HepG2 (cell line): Measurements from ENCODE around the gene REEP3. TPM values are rescaled to one million over a fixed set of nuclear protein-coding genes. Genes with fewer than 3 reads are reported as not detected.
A peak's percentile ranks its signal among the peaks of the same experiment; 100 is the strongest.

Experiments
- ATAC-seq: fragments of 200-7000 bp; cut with Tn5 transposase; 3 replicates; pipeline ENCODE4 v1.9.1; 2020; ENCODE audit warnings: mild to moderate bottlenecking, moderate library complexity
- BruUV-seq: library from RNA; stranded (reverse); fragments of 400-500 nt; replicated peaks from 2 replicates; lab custom pipeline; 2021; lab: Mats Ljungman, UMichigan
- CTCF ChIA-PET: fragments of 300-600 bp; formaldehyde crosslinking; extraction: SDS; loops from one replicate; lab custom pipeline; 2021; ENCODE audit warnings: low total read pairs, inconsistent platforms, low intra/inter-chr PET ratio; lab: Yijun Ruan, JAX
- POLR2A ChIA-PET: fragments of 350-600 bp; sonication (Branson Sonifier 250); formaldehyde crosslinking; loops from one replicate; lab custom pipeline; 2020; ENCODE audit warnings: antibody characterized with exemption, inconsistent platforms; lab: Yijun Ruan, JAX
- DNase-seq: peaks from one replicate; pipeline ENCODE4 v3.0.0-alpha.2; 2015; ENCODE audit warnings: low spot score
- FAIRE-seq: peaks from 3 replicates; lab custom pipeline; 2011; peaks lifted over from hg19 to GRCh38; lab: Jason Lieb, UNC
- H2AFZ ChIP-seq: one replicate; pipeline ENCODE4 v1.6.1; 2011; ENCODE audit warnings: low read length, inconsistent platforms
- H3K27ac ChIP-seq: fragments of 300-600 bp; 3 replicates; pipeline ENCODE4 v1.8.0; 2011; ENCODE audit warnings: mixed run types, mild to moderate bottlenecking, mixed read lengths, low read length, inconsistent platforms; ENCODE audit not compliant: insufficient read depth; ENCODE audit errors: extremely low read length
- H3K27me3 ChIP-seq, 2 experiments: fragments of 200-600 bp in 1 of 2; 2 replicates in 1 of 2; 3 replicates in 1 of 2; pipeline versions ENCODE4 v1.6.0 to v1.8.0; 2011; ENCODE audit warnings: low read length in 2 of 2, mild to moderate bottlenecking in 2 of 2, moderate library complexity in 2 of 2, inconsistent platforms in 1 of 2; ENCODE audit not compliant: insufficient read depth in 2 of 2, control insufficient read depth in 1 of 2
- H3K36me3 ChIP-seq, 2 experiments: fragments of 200-600 bp in 1 of 2; replicated peaks in 1 of 2; 2 replicates in 1 of 2; 3 replicates in 1 of 2; pipeline versions ENCODE4 v1.5.1 to v1.8.0; 2011; ENCODE audit warnings: low read length in 2 of 2, inconsistent platforms in 1 of 2; ENCODE audit not compliant: insufficient read depth in 2 of 2, control insufficient read depth in 1 of 2
- H3K4me1 ChIP-seq: 2 replicates; pipeline ENCODE4 v1.5.1; 2012; ENCODE audit warnings: low read length, inconsistent platforms; ENCODE audit not compliant: insufficient read depth
- H3K4me2 ChIP-seq: 2 replicates; pipeline ENCODE4 v1.6.0; 2011; ENCODE audit warnings: low read depth, low read length, inconsistent platforms
- H3K4me3 ChIP-seq, 3 experiments: fragments of 200-600 bp in 1 of 3; sonication (generic), shearing (Covaris generic) in 1 of 3; replicated peaks in 1 of 3; 2 replicates each; pipeline ENCODE4 v1.5.1; 2011 to 2016; ENCODE audit warnings: low read length in 3 of 3, inconsistent platforms in 2 of 3, low read depth in 2 of 3, mild to moderate bottlenecking in 2 of 3, control low read depth in 1 of 3, mixed read lengths in 1 of 3; ENCODE audit not compliant: insufficient read depth in 1 of 3
- H3K79me2 ChIP-seq: one replicate; pipeline ENCODE4 v1.6.1; 2011; ENCODE audit warnings: low read length, inconsistent platforms; ENCODE audit not compliant: insufficient read depth
- H3K9ac ChIP-seq: 2 replicates; pipeline ENCODE4 v1.6.0; 2011; ENCODE audit warnings: mild to moderate bottlenecking, low read depth, low read length, inconsistent platforms; ENCODE audit not compliant: insufficient read depth
- H3K9me3 ChIP-seq: 2 replicates; pipeline ENCODE4 v1.5.1; 2012; ENCODE audit warnings: mild to moderate bottlenecking, low read length
- H4K20me1 ChIP-seq: 2 replicates; pipeline ENCODE4 v1.6.0; 2011; ENCODE audit warnings: inconsistent platforms, mild to moderate bottlenecking, low read length, moderate library complexity; ENCODE audit not compliant: insufficient read depth
- ATF7-NPFF ChIP-seq: sonication (generic); formaldehyde crosslinking; IDR thresholded peaks from 2 replicates; pipeline ENCODE4 v1.8.1; 2023; ENCODE audit warnings: mild to moderate bottlenecking, low read depth, missing genetic modification reagents, moderate library complexity
- FOXA1 ChIP-seq, 2 experiments: fragments of 450-650 bp in 1 of 2; sonication (generic) in 1 of 2; formaldehyde crosslinking in 1 of 2; IDR thresholded peaks; 2 replicates each; pipeline versions ENCODE4 v1.4.0 to v1.6.1; 2016 to 2020; ENCODE audit warnings: missing genetic modification reagents in 1 of 2
- HDAC6 ChIP-seq: fragments of 200-600 bp; sonication (generic); IDR thresholded peaks from 2 replicates; pipeline ENCODE4 v1.7.0; 2017; ENCODE audit warnings: mild to moderate bottlenecking, antibody characterized with exemption, low read length, low read depth
- NFIB ChIP-seq: sonication (generic); formaldehyde crosslinking; IDR thresholded peaks from 2 replicates; pipeline ENCODE4 v1.9.0; 2021; ENCODE audit warnings: missing genetic modification reagents, mild to moderate bottlenecking, borderline replicate concordance
- PAF1 ChIP-seq: IDR thresholded peaks from 2 replicates; pipeline ENCODE4 v1.6.1; 2016; ENCODE audit warnings: missing genetic modification reagents, missing compliant biosample characterization
- PHF8 ChIP-seq: sonication (generic); formaldehyde crosslinking; IDR thresholded peaks from 2 replicates; pipeline ENCODE4 v1.5.0; 2020; ENCODE audit warnings: missing genetic modification reagents
- PPARG ChIP-seq: conservative IDR thresholded peaks from 2 replicates; pipeline ENCODE4 v1.6.1; 2016; ENCODE audit warnings: missing biosample characterization, missing genetic modification reagents
- TCF12 ChIP-seq, 2 experiments: fragments of 450-650 bp in 1 of 2; sonication (generic) in 1 of 2; formaldehyde crosslinking in 1 of 2; IDR thresholded peaks; 2 replicates each; pipeline versions ENCODE4 v1.6.1 to v1.8.0; 2017 to 2022; ENCODE audit warnings: antibody characterized with exemption in 1 of 2, mild to moderate bottlenecking in 1 of 2, missing genetic modification reagents in 1 of 2, moderate library complexity in 1 of 2
- ZEB1 ChIP-seq: IDR thresholded peaks from 2 replicates; pipeline ENCODE4 v1.6.1; 2012; ENCODE audit warnings: mild to moderate bottlenecking, low read depth, inconsistent platforms; ENCODE audit not compliant: insufficient replicate concordance
- ZNF30 ChIP-seq: sonication (generic); formaldehyde crosslinking; IDR thresholded peaks from 2 replicates; pipeline ENCODE4 v1.5.0; 2020; ENCODE audit warnings: mild to moderate bottlenecking, missing genetic modification reagents
- WGBS: methylation state at CpG from one replicate; pipeline ENCODE4 v1.1.6; 2017; ENCODE audit warnings: low lambda C conversion rate; 5-methylcytosine and 5-hydroxymethylcytosine counted together
- in situ Hi-C: cut with HindIII; loops from 2 replicates; pipeline ENCODE4 v1.10.0; 2017; ENCODE audit warnings: low pct_unique_long_range_greater_than_20kb; ENCODE audit not compliant: extremely low pct_ligation_motif_present
- intact Hi-C: fragments of 100-400 bp; cut with micrococcal nuclease; formaldehyde crosslinking; loops from one replicate; pipeline ENCODE4 v1.10.0; 2022; ENCODE audit not compliant: unreplicated experiment
- polyA plus RNA-seq, 8 experiments: library from polyadenylated mRNA; depleted of rRNA in 3 of 8; stranded (reverse) in 7 of 8; unstranded in 1 of 8; fragments of >200 nt; fragmentation: Illumina TruSeq in 4 of 8; extraction: Trizol in 4 of 8; gene quantifications; 2 replicates each; pipeline versions ENCODE4 v1.2.1 to v1.2.3, GENCODE V29; 2011 to 2016; ENCODE audit warnings: low read depth in 4 of 8, missing spikeins in 1 of 8, mixed read lengths in 1 of 8; ENCODE audit not compliant: insufficient read depth in 1 of 8
- total RNA-seq, 5 experiments: library from RNA; depleted of rRNA; stranded (reverse); fragments of >200 nt; fragmentation: Illumina TruSeq; extraction: Trizol; gene quantifications; 2 replicates each; pipeline ENCODE4 v1.2.3, GENCODE V29; 2016; ENCODE audit warnings: low read depth in 1 of 5
- TF ChIP-seq, protein P1 (sequence below): sonication (generic); formaldehyde crosslinking; IDR thresholded peaks from 2 replicates; pipeline ENCODE4 v1.5.0; 2020; ENCODE audit warnings: mild to moderate bottlenecking, missing genetic modification reagents, moderate library complexity
- TF ChIP-seq, protein P2 (sequence below): sonication (generic); formaldehyde crosslinking; IDR thresholded peaks from 2 replicates; pipeline ENCODE4 v1.4.0; 2020; ENCODE audit warnings: missing genetic modification reagents, mild to moderate bottlenecking, borderline replicate concordance
- TF ChIP-seq, protein P3 (sequence below): sonication (generic); formaldehyde crosslinking; IDR thresholded peaks from 2 replicates; pipeline ENCODE4 v1.4.0; 2020; ENCODE audit warnings: missing genetic modification reagents

Gene REEP3
- total and polyA plus RNA-seq, 2 of the 13 experiments (the other 11 are each of a cell fraction or from before 2014, with no cell fraction given) = 7.1 to 31.4 TPM

DNA sequence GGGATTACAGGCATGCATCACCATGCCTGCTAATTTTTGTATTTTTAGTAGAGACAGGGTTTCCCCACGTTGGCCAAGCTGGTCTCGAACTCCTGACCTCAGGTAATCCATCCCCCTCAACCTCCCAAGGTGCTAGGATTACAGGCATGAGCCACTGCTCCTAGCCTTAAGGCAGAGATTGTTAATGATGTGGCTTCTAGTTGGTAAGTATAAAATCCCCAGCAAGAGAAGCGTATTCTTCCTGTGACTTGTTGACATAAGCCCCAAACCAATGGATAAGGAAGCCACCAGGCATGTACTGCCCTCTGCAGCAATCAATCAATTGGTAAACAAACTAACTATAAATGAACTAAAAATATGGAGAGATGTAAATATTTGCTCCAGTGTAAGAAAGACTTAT, 41.2 kb downstream of the REEP3 start:
- no peak overlapping the region for H3K9ac ChIP-seq
- no peak for FAIRE-seq
- ChIA-PET CTCF (no interaction called here), POLR2A (no interaction called here)
- no peak overlapping the region for H3K4me2 ChIP-seq
- no peak for DNase-seq
- H3K36me3 ChIP-seq = 0 out of 5 replicates have a peak, but pooled peaks cover 0 to 3% of the 10 kb centered on the region in 2 experiments
- no peak for ATAC-seq
- no peak overlapping the region for H3K4me3 ChIP-seq
- no peaks in the 10 kb centered on the region; the same call in 1 of the 2 replicates for H3K4me1 ChIP-seq
- intact Hi-C loops (no loop called here), in situ Hi-C loops (no loop called here)
- no peaks in the 10 kb centered on the region for H3K27me3 ChIP-seq
- no peak for TF ChIP-seq ZEB1
- no peak for TF ChIP-seq FOXA1 (IDR thresholded peaks at IDR 0.05)
- TF ChIP-seq FOXA1 (CRISPR knock-in tag; IDR thresholded peaks at IDR 0.05) = 0 out of 2 replicates have a peak, but pooled peaks have one; percentile 21
- no peak overlapping the region for H3K27ac ChIP-seq
- no peaks in the 10 kb centered on the region for H3K9me3 ChIP-seq
- no TSS peak for BruUV-seq
- H2AFZ ChIP-seq = no peak overlapping the region
- no peaks in the 10 kb centered on the region for H4K20me1 ChIP-seq
- 94% methylated on average over 3 of the region's 3 CpGs for WGBS
- H3K79me2 ChIP-seq = peaks cover 8% of the 10 kb centered on the region

DNA sequence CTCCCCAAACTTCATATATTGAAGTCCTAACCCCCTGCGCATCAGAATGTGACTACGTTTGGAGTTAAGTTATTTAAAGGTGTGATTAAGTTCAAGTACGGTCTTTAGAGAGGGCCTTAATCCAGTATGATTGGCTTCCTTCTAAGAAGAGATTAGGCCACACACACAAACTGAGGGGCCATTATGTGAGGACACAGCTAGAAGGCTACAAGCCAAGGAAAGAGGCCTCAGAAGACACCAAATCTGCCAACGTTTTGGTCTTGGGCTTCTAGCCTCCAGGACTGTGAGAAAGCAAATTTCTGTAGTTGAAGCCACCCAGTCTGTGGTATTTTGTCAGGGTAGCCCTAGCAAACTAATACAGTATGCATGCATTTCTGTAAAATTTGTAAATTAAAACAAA, 41.7 kb downstream of the REEP3 start:
- ATAC-seq (no peak), FAIRE-seq (no peak), DNase-seq (no peak)
- H3K27me3 ChIP-seq = no peaks in the 10 kb centered on the region
- ChIA-PET POLR2A (no interaction called here), CTCF (no interaction called here)
- H3K4me1 ChIP-seq = no peaks in the 10 kb centered on the region; the same call in 1 of the 2 replicates
- H4K20me1 ChIP-seq = no peaks in the 10 kb centered on the region
- H3K9ac ChIP-seq = no peak overlapping the region
- H2AFZ ChIP-seq = no peak overlapping the region
- no peaks in the 10 kb centered on the region for H3K9me3 ChIP-seq
- 89% methylated on average over 4 of the region's 4 CpGs for WGBS
- no peak overlapping the region for H3K4me2 ChIP-seq
- 0 out of 5 replicates have a peak, but pooled peaks cover 0 to 3% of the 10 kb centered on the region in 2 experiments for H3K36me3 ChIP-seq
- H3K79me2 ChIP-seq = peaks cover 6% of the 10 kb centered on the region
- no peak overlapping the region for H3K27ac ChIP-seq
- no peak overlapping the region for H3K4me3 ChIP-seq
- intact Hi-C loops (no loop called here), in situ Hi-C loops (no loop called here)
- no TSS peak for BruUV-seq
- TF ChIP-seq PAF1 (CRISPR knock-in tag) = no peak
- TF ChIP-seq HDAC6 = no peak
- TF ChIP-seq TCF12 (IDR thresholded peaks at IDR 0.05) = no peak
- TF ChIP-seq TCF12 (CRISPR knock-in tag; IDR thresholded peaks at IDR 0.05) = no peak
- TF ChIP-seq, protein P1, sequence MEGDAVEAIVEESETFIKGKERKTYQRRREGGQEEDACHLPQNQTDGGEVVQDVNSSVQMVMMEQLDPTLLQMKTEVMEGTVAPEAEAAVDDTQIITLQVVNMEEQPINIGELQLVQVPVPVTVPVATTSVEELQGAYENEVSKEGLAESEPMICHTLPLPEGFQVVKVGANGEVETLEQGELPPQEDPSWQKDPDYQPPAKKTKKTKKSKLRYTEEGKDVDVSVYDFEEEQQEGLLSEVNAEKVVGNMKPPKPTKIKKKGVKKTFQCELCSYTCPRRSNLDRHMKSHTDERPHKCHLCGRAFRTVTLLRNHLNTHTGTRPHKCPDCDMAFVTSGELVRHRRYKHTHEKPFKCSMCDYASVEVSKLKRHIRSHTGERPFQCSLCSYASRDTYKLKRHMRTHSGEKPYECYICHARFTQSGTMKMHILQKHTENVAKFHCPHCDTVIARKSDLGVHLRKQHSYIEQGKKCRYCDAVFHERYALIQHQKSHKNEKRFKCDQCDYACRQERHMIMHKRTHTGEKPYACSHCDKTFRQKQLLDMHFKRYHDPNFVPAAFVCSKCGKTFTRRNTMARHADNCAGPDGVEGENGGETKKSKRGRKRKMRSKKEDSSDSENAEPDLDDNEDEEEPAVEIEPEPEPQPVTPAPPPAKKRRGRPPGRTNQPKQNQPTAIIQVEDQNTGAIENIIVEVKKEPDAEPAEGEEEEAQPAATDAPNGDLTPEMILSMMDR (CRISPR knock-in tag) = no peak
- TF ChIP-seq, protein P2, sequence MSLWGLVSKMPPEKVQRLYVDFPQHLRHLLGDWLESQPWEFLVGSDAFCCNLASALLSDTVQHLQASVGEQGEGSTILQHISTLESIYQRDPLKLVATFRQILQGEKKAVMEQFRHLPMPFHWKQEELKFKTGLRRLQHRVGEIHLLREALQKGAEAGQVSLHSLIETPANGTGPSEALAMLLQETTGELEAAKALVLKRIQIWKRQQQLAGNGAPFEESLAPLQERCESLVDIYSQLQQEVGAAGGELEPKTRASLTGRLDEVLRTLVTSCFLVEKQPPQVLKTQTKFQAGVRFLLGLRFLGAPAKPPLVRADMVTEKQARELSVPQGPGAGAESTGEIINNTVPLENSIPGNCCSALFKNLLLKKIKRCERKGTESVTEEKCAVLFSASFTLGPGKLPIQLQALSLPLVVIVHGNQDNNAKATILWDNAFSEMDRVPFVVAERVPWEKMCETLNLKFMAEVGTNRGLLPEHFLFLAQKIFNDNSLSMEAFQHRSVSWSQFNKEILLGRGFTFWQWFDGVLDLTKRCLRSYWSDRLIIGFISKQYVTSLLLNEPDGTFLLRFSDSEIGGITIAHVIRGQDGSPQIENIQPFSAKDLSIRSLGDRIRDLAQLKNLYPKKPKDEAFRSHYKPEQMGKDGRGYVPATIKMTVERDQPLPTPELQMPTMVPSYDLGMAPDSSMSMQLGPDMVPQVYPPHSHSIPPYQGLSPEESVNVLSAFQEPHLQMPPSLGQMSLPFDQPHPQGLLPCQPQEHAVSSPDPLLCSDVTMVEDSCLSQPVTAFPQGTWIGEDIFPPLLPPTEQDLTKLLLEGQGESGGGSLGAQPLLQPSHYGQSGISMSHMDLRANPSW (CRISPR knock-in tag) = no peak
- TF ChIP-seq NFIB = no peak
- no peak for TF ChIP-seq ATF7-NPFF (CRISPR knock-in tag)
- TF ChIP-seq PHF8 = no peak
- no peak for TF ChIP-seq ZNF30 (CRISPR knock-in tag)
- TF ChIP-seq, protein P3, sequence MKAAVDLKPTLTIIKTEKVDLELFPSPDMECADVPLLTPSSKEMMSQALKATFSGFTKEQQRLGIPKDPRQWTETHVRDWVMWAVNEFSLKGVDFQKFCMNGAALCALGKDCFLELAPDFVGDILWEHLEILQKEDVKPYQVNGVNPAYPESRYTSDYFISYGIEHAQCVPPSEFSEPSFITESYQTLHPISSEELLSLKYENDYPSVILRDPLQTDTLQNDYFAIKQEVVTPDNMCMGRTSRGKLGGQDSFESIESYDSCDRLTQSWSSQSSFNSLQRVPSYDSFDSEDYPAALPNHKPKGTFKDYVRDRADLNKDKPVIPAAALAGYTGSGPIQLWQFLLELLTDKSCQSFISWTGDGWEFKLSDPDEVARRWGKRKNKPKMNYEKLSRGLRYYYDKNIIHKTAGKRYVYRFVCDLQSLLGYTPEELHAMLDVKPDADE (CRISPR knock-in tag) = no peak
- no peak for TF ChIP-seq PPARG (CRISPR knock-in tag)
